HepG2 (cell line): ENCODE measurements around the gene TARBP2. TPM values are rescaled to one million over a fixed set of nuclear protein-coding genes. Genes with fewer than 3 reads are reported as not detected.

Experiments
- AHR ChIP-seq: IDR thresholded peaks from 2 replicates; pipeline ENCODE4 v1.6.1; 2018; ENCODE audit warnings: missing genetic modification reagents, missing compliant biosample characterization
- HNRNPUL1 ChIP-seq: fragments of 200-400 bp; formaldehyde crosslinking; IDR thresholded peaks from 2 replicates; pipeline ENCODE4 v1.6.1; 2017; ENCODE audit warnings: low read depth, mild to moderate bottlenecking, low read length, moderate library complexity
- JDP2 ChIP-seq: sonication (generic); formaldehyde crosslinking; IDR thresholded peaks from 2 replicates; pipeline ENCODE4 v1.8.1; 2022; ENCODE audit warnings: missing genetic modification reagents, borderline replicate concordance
- MAFG ChIP-seq: sonication (generic); formaldehyde crosslinking; IDR thresholded peaks from 2 replicates; pipeline ENCODE4 v1.5.1; 2020; ENCODE audit warnings: mild to moderate bottlenecking, missing genetic modification reagents
- NAIF1 ChIP-seq: sonication (generic); formaldehyde crosslinking; IDR thresholded peaks from 2 replicates; pipeline ENCODE4 v1.5.0; 2020; ENCODE audit warnings: mild to moderate bottlenecking, missing genetic modification reagents, borderline replicate concordance
- SALL1 ChIP-seq: sonication (generic); formaldehyde crosslinking; IDR thresholded peaks from 2 replicates; pipeline ENCODE4 v1.8.0; 2022; ENCODE audit warnings: mild to moderate bottlenecking, missing genetic modification reagents
- TAF1 ChIP-seq: sonication (generic); formaldehyde crosslinking; IDR thresholded peaks from 2 replicates; pipeline ENCODE4 v1.4.0; 2020; ENCODE audit warnings: missing genetic modification reagents
- TOE1 ChIP-seq: sonication (generic); formaldehyde crosslinking; IDR thresholded peaks from 2 replicates; pipeline ENCODE4 v1.4.0; 2020; ENCODE audit warnings: mild to moderate bottlenecking, missing genetic modification reagents
- ZFP36 ChIP-seq: fragments of 150-350 bp; IDR thresholded peaks from 2 replicates; pipeline ENCODE4 v1.6.1; 2018; ENCODE audit warnings: borderline replicate concordance, low read length, low read depth; ENCODE audit not compliant: partially characterized antibody
- ZNF20 ChIP-seq: sonication (generic); formaldehyde crosslinking; IDR thresholded peaks from 2 replicates; pipeline ENCODE4 v1.4.0; 2020; ENCODE audit warnings: mild to moderate bottlenecking, moderate library complexity, missing genetic modification reagents
- ZNF354B ChIP-seq: sonication (generic); formaldehyde crosslinking; IDR thresholded peaks from 2 replicates; pipeline ENCODE4 v1.8.0; 2022; ENCODE audit warnings: mild to moderate bottlenecking, missing genetic modification reagents
- ZNF44 ChIP-seq: sonication (generic); formaldehyde crosslinking; IDR thresholded peaks from 2 replicates; pipeline ENCODE4 v1.5.1; 2020; ENCODE audit warnings: mild to moderate bottlenecking, missing genetic modification reagents
- ZNF678 ChIP-seq: sonication (generic); formaldehyde crosslinking; IDR thresholded peaks from 2 replicates; pipeline ENCODE4 v1.4.0; 2020; ENCODE audit warnings: mild to moderate bottlenecking, missing genetic modification reagents
- ZNF790 ChIP-seq: sonication (generic); formaldehyde crosslinking; IDR thresholded peaks from 2 replicates; pipeline ENCODE4 v1.8.0; 2022; ENCODE audit warnings: missing genetic modification reagents, mild to moderate bottlenecking, borderline replicate concordance
- polyA plus RNA-seq, 8 experiments: library from polyadenylated mRNA; depleted of rRNA in 3 of 8; stranded (reverse) in 7 of 8; unstranded in 1 of 8; fragments of >200 nt; fragmentation: Illumina TruSeq in 4 of 8; extraction: Trizol in 4 of 8; gene quantifications; 2 replicates each; pipeline versions ENCODE4 v1.2.1 to v1.2.3, GENCODE V29; 2011 to 2016; ENCODE audit warnings: low read depth in 4 of 8, missing spikeins in 1 of 8, mixed read lengths in 1 of 8; ENCODE audit not compliant: insufficient read depth in 1 of 8
- total RNA-seq, 5 experiments: library from RNA; depleted of rRNA; stranded (reverse); fragments of >200 nt; fragmentation: Illumina TruSeq; extraction: Trizol; gene quantifications; 2 replicates each; pipeline ENCODE4 v1.2.3, GENCODE V29; 2016; ENCODE audit warnings: low read depth in 1 of 5
- TF ChIP-seq, protein P1 (sequence below): sonication (generic); formaldehyde crosslinking; IDR thresholded peaks from 2 replicates; pipeline ENCODE4 v1.5.0; 2020; ENCODE audit warnings: mild to moderate bottlenecking, missing genetic modification reagents, borderline replicate concordance
- TF ChIP-seq, protein P2 (sequence below): IDR thresholded peaks from 2 replicates; pipeline ENCODE4 v1.6.1; 2016; ENCODE audit warnings: low read depth
- TF ChIP-seq, protein P3 (sequence below): sonication (generic); formaldehyde crosslinking; IDR thresholded peaks from 2 replicates; pipeline ENCODE4 v1.8.0; 2022; ENCODE audit warnings: low read depth, missing genetic modification reagents
- TF ChIP-seq, protein P4 (sequence below): sonication (generic); formaldehyde crosslinking; IDR thresholded peaks from 2 replicates; pipeline ENCODE4 v1.4.0; 2020; ENCODE audit warnings: mild to moderate bottlenecking, missing genetic modification reagents, borderline replicate concordance
- TF ChIP-seq, protein P5 (sequence below): sonication (generic); formaldehyde crosslinking; conservative IDR thresholded peaks from 2 replicates; pipeline ENCODE4 v1.8.1; 2023; ENCODE audit warnings: missing genetic modification reagents

Gene TARBP2
- total and polyA plus RNA-seq, 2 of the 13 experiments (the other 11 are each of a cell fraction or from before 2014, with no cell fraction given) = 47.0 to 55.5 TPM

DNA sequence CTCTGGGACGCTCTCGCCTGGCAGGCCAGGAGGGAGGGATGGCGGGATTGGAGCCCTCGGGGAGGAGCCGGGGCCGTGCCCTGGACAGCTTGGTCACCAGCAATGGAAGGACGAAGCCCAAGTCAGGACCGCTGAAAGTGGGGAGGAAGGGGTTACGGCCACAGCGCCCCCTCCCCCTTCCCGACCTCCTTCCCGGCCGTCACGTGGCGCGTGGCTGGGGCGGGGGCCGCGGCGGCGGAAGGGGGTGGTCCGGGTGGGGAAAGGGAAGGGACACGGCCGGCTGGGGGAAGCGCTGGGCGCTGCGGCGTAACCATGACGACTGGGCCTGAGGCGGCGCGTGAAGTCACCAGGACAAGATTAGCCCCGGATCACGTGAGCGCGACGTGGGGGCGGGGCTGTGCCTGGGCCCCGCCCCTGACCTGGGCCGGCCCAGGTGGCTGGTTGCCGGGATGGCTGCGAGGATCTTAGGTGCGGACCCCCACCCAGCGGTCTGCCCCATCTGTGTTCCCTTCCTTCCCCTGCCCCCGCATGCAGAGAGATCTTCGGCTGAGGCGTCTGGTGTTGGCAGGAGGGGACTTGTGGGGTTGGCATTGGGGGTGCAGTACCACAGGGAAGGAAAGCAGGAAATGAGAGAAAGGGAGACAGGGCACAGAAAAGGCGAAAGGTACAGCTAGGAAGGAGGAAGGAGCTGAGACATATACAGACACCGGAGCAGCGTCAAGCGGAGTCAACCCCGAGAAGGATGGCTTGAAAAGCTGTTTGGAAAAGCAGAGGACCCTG is 8.1 kb upstream of the TARBP2 start (continued):
- TF ChIP-seq ZNF354B (no peak), NAIF1 (no peak), JDP2 (CRISPR knock-in tag) (no peak), AHR (CRISPR knock-in tag) (no peak), MAFG (CRISPR knock-in tag) (no peak), HNRNPUL1 (no peak), TOE1 (CRISPR knock-in tag) (no peak), SALL1 (CRISPR knock-in tag) (peak; percentile 29; the same call in 1 of the 2 replicates), ZNF678 (CRISPR knock-in tag) (no peak), TAF1 (peak; percentile 38; the same call in 1 of the 2 replicates), ZNF44 (CRISPR knock-in tag) (no peak), ZFP36 (no peak), ZNF20 (CRISPR knock-in tag) (no peak), ZNF790 (CRISPR knock-in tag) (no peak)
- TF ChIP-seq, protein P1, sequence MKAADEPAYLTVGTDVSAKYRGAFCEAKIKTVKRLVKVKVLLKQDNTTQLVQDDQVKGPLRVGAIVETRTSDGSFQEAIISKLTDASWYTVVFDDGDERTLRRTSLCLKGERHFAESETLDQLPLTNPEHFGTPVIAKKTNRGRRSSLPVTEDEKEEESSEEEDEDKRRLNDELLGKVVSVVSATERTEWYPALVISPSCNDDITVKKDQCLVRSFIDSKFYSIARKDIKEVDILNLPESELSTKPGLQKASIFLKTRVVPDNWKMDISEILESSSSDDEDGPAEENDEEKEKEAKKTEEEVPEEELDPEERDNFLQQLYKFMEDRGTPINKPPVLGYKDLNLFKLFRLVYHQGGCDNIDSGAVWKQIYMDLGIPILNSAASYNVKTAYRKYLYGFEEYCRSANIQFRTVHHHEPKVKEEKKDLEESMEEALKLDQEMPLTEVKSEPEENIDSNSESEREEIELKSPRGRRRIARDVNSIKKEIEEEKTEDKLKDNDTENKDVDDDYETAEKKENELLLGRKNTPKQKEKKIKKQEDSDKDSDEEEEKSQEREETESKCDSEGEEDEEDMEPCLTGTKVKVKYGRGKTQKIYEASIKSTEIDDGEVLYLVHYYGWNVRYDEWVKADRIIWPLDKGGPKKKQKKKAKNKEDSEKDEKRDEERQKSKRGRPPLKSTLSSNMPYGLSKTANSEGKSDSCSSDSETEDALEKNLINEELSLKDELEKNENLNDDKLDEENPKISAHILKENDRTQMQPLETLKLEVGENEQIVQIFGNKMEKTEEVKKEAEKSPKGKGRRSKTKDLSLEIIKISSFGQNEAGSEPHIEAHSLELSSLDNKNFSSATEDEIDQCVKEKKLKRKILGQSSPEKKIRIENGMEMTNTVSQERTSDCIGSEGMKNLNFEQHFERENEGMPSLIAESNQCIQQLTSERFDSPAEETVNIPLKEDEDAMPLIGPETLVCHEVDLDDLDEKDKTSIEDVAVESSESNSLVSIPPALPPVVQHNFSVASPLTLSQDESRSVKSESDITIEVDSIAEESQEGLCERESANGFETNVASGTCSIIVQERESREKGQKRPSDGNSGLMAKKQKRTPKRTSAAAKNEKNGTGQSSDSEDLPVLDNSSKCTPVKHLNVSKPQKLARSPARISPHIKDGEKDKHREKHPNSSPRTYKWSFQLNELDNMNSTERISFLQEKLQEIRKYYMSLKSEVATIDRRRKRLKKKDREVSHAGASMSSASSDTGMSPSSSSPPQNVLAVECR (CRISPR knock-in tag) = peak; percentile 73
- TF ChIP-seq, protein P2, sequence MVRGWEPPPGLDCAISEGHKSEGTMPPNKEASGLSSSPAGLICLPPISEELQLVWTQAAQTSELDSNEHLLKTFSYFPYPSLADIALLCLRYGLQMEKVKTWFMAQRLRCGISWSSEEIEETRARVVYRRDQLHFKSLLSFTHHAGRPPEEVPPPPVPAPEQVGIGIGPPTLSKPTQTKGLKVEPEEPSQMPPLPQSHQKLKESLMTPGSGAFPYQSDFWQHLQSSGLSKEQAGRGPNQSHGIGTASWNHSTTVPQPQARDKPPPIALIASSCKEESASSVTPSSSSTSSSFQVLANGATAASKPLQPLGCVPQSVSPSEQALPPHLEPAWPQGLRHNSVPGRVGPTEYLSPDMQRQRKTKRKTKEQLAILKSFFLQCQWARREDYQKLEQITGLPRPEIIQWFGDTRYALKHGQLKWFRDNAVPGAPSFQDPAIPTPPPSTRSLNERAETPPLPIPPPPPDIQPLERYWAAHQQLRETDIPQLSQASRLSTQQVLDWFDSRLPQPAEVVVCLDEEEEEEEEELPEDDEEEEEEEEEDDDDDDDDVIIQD (CRISPR knock-in tag) = no peak
- TF ChIP-seq, protein P3, sequence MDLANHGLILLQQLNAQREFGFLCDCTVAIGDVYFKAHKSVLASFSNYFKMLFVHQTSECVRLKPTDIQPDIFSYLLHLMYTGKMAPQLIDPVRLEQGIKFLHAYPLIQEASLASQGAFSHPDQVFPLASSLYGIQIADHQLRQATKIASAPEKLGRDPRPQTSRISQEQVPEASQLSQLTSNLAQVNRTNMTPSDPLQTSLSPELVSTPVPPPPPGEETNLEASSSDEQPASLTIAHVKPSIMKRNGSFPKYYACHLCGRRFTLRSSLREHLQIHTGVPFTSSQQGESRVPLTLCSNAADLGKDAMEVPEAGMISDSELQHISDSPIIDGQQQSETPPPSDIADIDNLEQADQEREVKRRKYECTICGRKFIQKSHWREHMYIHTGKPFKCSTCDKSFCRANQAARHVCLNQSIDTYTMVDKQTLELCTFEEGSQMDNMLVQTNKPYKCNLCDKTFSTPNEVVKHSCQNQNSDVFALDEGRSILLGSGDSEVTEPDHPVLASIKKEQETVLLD (CRISPR knock-in tag) = peak; percentile 29; the same call in 1 of the 2 replicates
- TF ChIP-seq, protein P4, sequence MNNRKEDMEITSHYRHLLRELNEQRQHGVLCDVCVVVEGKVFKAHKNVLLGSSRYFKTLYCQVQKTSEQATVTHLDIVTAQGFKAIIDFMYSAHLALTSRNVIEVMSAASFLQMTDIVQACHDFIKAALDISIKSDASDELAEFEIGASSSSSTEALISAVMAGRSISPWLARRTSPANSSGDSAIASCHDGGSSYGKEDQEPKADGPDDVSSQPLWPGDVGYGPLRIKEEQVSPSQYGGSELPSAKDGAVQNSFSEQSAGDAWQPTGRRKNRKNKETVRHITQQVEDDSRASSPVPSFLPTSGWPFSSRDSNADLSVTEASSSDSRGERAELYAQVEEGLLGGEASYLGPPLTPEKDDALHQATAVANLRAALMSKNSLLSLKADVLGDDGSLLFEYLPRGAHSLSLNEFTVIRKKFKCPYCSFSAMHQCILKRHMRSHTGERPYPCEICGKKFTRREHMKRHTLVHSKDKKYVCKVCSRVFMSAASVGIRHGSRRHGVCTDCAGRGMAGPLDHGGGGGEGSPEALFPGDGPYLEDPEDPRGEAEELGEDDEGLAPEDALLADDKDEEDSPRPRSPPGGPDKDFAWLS (CRISPR knock-in tag) = no peak
- TF ChIP-seq, protein P5, sequence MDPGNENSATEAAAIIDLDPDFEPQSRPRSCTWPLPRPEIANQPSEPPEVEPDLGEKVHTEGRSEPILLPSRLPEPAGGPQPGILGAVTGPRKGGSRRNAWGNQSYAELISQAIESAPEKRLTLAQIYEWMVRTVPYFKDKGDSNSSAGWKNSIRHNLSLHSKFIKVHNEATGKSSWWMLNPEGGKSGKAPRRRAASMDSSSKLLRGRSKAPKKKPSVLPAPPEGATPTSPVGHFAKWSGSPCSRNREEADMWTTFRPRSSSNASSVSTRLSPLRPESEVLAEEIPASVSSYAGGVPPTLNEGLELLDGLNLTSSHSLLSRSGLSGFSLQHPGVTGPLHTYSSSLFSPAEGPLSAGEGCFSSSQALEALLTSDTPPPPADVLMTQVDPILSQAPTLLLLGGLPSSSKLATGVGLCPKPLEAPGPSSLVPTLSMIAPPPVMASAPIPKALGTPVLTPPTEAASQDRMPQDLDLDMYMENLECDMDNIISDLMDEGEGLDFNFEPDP = no peak
